ENCODE data around the gene NBPF1.
"Not testable (repeated sequence)": the region's sequence is repeated elsewhere in the genome, so short reads cannot be mapped to it uniquely, and the experiment has no call there.

Gene NBPF1

DNA sequence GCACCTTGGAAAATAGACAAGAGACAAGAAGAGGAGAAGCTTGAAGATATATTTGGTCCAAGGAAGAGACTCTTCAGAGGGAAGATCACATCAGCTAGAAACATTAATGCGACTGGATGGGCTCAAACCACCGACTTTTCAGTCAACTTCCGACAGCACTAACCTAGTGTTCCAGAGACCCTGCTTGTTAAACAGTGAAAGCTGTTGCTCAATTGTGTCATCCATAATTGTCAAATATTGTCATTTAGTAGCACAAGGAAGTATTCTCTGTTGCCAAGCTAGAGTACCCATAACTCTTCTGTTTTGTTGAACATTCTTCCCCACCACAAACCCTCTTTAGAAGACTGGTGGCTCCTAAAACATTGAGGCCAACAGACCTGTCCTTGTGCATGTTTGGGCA lies 56.3 kb downstream of the NBPF1 start:
- H3K4me3 ChIP-seq (ENCODE audit: low read depth, low read length); DNase-seq (ENCODE audit: low read depth): not testable (repeated sequence)

DNA sequence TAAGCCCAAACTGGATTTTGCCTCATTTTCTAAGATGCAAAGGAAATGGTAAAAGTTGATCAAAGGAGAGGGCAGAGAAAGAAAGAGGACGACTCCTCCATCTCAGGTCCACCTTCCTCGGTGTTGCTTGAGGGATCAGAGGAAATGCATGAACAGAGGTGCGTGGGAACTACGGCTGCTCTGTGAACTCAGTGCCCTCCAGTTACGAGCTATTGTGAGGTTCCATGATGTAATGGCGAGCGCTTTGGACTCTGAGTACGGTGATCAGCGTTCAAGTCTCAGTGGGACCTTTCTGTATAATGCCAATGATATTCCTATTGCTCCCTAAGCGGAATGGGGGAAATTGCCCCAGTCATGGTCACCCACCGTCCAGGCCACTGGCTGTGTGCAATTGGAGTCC lies 60.1 kb downstream of the NBPF1 start:
- not testable (repeated sequence) for DNase-seq (ENCODE audit: low read depth); H3K4me3 ChIP-seq (ENCODE audit: low read depth, low read length)

DNA sequence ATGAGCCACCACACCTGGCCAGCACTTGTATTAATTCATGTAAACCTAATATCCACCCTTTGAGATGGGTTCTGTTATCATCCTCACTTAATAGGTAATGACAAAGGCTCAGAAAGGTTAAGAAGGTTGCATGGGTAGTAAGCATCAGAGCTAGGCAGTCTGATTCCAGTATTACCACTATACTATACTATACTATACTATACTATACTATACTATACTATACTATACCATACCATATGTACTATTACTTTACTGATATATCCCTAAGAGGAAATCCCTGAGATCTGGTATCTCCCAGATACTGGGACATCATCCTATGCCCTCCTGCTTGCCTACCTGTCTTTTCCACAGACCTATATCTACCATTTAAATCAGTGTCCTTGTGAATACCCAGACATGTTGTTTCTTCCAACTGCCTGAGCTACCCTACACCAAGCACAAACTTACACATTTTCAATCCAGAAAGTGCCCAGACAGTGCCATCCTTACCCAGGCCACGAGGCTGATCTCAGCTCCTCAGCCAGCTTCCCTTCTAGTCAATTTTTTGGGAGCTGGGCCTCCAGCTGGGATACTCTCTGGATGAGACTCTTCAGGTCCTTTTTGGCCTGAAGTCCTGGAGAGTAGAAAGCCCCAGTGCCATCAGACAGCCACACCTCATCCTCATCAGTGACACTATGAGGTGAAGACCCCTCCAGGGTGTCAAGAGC lies 63.0 kb downstream of the NBPF1 start:
- not testable (repeated sequence) for DNase-seq (ENCODE audit: low read depth); H3K4me3 ChIP-seq (ENCODE audit: low read depth, low read length)

DNA sequence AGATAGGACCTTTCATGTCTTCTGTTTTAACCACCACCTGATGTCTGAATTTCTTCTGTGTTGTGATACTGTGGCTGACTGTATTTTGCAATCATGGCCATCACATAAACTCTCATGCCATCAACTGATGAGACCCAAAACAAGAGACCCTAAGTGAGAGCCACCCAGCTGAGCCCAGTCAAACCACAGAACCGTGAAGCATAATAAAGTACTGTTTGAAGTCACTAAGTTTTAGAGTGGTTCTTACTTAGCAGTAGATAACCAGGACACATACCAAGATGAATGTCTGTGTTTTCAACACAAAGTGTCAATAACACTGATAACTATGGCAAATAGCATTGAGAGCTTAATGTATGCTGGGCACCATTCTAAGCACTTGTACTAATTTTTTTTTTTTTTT lies 63.8 kb downstream of the NBPF1 start:
- not testable (repeated sequence) for H3K4me3 ChIP-seq (ENCODE audit: low read depth, low read length); DNase-seq (ENCODE audit: low read depth)

DNA sequence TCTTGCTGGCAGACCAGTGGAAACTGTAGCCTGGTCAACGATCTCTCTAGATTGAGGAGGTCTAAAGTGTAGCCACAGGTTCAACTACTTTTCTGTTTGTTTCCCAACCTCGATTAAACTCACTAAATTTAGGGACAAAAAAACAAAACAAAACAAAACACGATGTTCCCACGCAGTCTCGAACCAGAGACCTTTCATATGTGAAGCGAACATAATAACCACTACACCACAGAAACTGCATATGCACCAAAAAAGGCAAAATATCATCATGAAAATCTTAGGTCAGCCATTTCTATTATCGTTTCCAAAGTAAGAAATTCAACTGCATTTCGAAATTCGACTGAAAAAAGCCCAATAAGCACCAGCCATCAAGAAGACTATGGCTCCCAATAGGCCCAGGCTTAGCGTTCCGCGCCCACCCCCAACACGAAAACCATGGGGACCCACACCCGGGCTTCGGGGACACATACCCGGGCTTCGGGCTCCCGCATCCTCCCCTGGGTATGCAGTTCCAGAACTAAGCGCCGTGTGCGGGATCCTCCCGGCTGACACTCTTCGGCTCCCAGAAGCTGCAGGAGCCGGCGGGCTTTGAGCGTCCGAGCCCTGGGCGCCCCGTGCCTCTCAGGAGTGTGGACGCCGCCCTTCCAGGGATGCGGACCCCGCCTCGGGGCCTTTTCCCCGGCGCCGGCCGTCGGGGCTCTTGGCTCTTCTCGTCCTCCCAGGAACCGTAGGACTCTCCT lies 65.7 kb downstream of the NBPF1 start:
- not testable (repeated sequence) for DNase-seq (ENCODE audit: low read depth); H3K4me3 ChIP-seq (ENCODE audit: low read depth, low read length)

DNA sequence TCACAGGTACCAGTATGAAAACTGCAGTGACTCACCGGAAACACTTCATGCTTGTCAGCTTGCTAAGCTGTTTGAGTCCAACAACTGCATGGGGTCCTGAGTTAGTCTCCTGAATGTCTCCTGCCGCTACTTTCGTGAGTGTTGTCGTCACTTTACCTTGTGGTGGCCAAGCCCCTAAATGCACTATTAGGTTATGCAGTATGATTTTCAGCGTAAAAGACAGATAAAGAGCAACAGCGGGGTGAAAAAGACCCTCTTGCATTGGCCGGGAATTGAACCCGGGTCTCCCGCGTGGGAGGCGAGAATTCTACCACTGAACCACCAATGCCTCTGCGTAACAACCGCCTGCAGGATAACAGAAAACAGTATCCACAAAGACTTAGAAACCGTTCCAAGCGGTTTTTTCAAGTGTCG lies 67.7 kb downstream of the NBPF1 start:
- DNase-seq (ENCODE audit: low read depth): peak; percentile 19
- H3K4me3 ChIP-seq (ENCODE audit: low read depth, low read length): not testable (repeated sequence)

DNA sequence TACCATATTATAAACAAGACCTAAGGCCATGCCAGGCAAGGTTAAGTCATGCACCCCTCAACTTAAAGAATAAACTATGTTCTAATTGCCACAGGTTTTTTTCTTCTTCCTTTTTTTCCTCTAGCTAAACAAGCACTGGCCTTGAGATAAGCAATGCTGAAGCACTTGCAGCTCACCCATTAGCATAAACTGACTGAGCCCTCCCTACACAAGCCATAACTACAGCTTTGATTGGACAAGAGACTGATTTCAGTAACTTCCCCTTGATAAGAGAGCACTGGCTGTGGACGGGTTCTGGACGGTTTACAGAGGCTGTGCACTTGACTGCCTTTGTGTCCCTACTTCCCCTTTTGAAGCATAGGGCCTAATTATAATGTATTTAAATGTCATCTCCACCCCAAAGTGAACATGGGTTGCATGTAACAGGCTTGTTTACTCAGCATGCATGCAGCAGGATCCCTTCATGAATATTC lies 72.9 kb downstream of the NBPF1 start:
- DNase-seq (ENCODE audit: low read depth): peak; percentile 77

DNA sequence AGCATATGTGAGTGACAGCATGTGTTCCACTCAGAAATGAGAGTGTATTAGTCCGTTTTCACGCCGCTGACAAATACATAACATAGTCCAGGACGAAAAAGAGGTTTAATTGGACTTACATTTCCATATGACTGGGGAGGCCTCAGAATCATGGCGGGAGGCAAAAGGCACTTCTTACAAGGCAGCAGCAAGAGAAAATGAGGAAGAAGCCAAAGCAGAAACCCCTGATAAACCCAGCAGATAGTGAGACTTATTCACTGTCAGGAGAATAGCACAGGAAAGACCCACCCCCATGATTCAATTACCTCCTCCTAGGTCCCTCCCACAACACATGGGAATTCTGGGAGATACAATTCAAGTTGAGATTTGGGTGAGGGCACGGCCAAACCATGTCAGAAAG lies 75.8 kb downstream of the NBPF1 start:
- H3K4me3 ChIP-seq (ENCODE audit: low read depth, low read length): not testable (repeated sequence)
- DNase-seq (ENCODE audit: low read depth): peak; percentile 20

More for the DNA sequence above, 72.9 kb downstream of the NBPF1 start:
- not testable (repeated sequence) for H3K4me3 ChIP-seq (ENCODE audit: low read depth, low read length)

DNA sequence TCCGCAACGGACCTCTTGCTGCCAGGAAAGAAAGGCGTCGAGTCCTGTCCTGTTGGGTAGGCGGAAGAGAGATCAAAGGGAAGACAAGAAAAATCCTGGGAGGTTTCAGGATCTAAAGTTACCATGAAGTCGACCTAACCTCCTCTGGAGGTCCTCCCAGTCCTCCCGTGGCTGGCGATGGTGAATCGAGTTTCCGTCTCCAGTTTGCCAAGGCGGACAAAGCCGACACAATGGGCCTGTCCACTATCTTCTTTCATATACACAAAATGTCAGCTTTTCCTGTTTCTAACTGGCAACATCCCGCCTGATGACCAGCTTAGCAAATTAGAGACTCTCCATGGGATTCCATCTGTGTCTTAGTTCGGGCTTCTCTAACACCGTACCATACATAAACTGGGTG lies 76.6 kb downstream of the NBPF1 start:
- DNase-seq (ENCODE audit: low read depth); H3K4me3 ChIP-seq (ENCODE audit: low read depth, low read length): not testable (repeated sequence)

DNA sequence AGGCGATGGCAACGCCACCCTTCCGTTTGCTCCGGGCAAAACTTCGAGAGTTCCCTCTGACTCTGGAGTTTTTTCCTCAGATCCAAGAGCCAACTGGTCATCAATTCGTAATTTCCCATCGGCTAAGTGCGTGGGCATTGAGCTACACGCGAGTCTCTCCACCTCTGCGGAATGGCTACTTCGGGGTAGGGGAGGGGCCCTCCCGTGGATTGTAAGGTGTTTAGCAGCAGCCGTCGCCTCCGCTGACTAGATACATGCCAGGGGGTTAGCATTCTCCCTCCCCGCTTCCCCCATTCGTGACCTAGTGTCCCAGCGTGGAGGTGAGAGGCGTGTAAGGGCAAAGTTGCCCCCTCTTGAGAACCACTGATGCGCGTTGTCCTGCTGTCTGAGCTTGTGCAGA lies 77.5 kb downstream of the NBPF1 start:
- DNase-seq (ENCODE audit: low read depth); H3K4me3 ChIP-seq (ENCODE audit: low read depth, low read length): not testable (repeated sequence)

DNA sequence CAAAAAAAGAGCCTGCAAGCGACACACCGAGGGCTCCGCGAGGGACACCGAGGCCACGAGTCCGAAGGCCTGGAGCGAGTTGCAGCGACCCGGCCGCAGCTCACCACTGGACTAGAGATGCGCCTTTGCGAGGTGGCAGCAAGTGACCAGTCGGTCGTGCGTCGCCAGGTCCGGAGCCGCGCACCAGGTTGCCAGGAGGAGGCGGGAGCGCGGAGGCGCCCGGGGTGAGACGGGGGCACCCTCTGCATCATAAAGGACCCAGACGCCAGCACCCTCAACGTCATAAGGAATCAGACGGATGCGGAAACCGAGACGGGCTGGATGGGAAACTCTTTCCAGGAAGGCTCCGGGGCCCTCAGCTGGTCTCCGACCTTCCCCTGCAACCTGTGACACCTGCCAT lies 77.9 kb downstream of the NBPF1 start:
- H3K4me3 ChIP-seq (ENCODE audit: low read depth, low read length); DNase-seq (ENCODE audit: low read depth): not testable (repeated sequence)

DNA sequence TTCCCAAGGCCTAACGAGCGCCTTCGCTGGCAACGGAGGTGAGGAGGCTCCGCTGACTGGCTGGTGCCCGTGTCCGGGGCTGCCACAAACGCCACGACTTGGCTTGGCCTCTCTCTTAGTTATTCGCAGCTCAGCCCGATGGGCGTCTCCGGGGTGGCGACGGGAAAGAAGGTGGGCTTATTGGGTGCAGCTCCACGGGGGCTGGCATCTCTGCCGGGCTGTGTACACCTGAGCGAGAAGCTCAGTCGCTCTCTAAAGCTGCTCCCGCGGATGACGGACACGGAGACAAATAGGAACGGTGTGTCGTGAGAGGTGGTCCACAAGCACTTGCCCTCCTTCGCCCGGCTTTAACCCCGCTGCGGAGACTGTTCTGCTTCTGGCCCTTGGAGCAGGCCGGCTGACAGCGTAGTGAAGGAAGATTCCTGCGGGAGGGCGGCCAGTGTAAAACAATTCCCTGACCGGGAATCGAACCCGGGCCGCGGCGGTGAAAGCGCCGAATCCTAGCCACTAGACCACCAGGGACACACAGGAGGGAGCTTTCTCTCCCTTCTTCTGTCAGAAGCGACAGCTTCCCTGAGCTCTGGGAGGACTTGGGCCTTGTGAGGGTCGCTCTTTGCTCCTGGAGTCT lies 78.4 kb downstream of the NBPF1 start:
- H3K4me3 ChIP-seq (ENCODE audit: low read depth, low read length): not testable (repeated sequence)

DNA sequence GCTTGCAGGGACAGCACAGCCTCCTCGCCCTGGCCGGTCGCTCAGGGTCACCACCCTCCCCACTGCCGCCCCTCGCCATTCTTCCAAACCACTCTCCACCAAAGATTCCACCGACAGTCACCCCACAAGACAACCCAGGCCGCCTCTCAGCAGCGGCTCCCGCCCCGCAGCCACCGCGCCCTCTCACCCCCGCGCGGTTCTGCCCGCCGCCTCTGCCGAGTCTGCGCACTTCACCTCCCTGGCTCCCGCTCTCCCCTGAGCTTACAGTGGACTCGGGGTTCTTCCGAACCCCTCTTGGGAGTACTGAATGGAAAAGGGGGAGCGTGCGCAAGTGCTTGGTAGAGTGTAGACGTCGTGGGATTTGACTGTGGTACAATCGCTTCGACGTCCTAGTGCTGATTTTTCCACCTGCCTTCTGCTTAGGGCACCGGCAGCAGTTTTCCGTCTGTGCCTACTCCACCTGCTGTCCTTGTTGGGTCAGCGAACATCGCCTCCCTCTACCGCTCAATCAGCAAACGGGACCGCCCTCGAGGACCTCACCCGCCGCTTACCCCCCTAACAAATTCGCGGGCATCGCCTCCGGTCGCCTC lies 79.0 kb downstream of the NBPF1 start:
- not testable (repeated sequence) for H3K4me3 ChIP-seq (ENCODE audit: low read depth, low read length); DNase-seq (ENCODE audit: low read depth)

More for the DNA sequence above, 78.4 kb downstream of the NBPF1 start:
- DNase-seq (ENCODE audit: low read depth): not testable (repeated sequence)

DNA sequence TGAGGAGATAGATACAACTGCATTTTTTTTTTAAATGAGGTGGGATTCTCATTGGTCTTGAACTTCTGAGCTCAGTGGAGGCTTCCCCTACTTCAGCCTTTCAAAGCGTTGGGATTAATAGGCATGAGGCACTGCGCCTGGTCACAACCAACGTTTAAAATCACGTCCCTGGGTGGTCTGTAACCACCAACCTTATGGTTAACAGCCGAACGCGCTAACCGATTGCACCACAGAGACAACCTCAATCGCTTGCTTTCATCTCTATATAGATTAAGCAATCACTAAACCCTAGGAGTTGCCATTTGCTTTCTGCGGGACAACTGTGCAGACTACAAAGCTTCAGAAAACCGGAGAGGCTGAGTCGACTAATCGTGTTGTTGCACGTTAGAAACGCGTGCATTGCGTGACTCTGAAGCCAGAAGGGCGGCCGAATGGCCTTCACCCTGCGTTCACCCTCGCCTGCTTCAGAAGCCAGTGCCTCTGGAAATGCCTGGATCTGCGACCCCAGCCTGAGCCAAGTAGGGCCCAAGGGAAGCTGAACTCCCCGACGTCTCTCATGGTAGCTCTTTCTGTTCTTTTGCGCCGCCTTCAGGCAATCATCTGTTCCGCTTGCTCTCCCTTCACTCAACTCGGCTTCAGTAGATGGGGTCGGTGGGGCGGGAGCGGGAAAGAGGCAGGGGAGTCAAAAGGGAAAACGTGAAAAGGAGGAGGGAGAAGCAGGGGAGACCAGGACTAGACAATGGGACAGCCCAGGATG lies 81.0 kb downstream of the NBPF1 start:
- DNase-seq (ENCODE audit: low read depth): peak; percentile 49

DNA sequence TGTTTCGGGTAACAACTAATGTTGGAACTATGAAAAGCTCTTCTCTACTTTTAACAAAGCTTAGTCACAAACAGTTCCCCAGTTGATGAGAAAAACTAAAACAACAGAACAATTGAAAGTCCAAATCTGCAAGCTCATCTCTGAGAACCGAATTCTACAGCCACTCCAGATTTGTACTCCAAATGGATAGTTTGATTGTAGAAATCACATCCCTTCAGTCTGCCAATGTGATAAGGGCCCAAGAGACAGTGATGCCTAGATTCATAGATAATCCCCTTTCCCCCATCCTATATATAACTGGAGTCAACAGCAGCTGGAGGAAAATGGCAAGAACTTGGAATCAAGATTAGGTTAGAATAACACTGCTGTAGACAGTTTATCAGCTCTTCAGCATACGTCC lies 85.0 kb downstream of the NBPF1 start:
- not testable (repeated sequence) for H3K4me3 ChIP-seq (ENCODE audit: low read depth, low read length); DNase-seq (ENCODE audit: low read depth)

More for the DNA sequence above, 81.0 kb downstream of the NBPF1 start:
- H3K4me3 ChIP-seq (ENCODE audit: low read depth, low read length): not testable (repeated sequence)

DNA sequence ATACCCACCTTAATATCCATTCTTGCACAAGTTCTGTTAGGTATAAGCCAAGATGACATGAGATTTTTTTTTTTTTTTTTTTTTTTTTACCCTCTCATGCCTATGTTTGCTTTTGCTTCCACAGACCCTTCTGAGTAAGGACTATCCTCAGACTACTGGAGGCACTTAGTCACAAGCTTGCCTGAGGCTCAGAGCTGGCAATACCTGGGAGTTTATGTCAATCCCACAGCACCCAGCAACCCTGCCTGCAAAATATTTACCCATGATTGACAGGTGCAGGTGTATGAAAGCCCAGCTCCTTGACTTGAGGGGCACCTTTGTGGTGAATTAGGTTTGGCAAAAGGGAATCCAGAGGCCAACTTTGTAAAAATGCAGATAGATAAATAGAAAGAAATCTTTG lies 87.6 kb downstream of the NBPF1 start:
- H3K4me3 ChIP-seq (ENCODE audit: low read depth, low read length); DNase-seq (ENCODE audit: low read depth): not testable (repeated sequence)

DNA sequence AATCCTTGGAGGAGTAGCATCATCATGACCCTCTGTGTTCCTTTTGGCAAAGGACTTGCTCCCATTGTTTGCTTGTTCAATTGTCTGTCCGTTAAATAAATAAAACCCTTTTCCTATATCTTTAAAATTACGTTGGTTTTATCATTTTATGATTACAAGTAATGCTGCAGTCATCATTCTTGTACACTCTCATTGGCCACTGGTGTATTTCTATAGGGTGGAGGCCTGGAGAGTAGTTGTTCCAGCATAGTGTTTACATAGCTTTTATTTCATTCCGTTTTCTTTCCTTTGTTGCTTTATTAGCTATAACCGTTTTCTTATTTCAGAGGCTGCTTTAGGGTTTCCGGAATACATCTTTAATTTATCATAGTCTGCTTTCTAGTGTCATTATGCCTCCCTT lies 91.7 kb downstream of the NBPF1 start:
- H3K4me3 ChIP-seq (ENCODE audit: low read depth, low read length); DNase-seq (ENCODE audit: low read depth): not testable (repeated sequence)
